ENCODE data around the gene LRP6.
"Not testable (repeated sequence)": the region's sequence is repeated elsewhere in the genome, so short reads cannot be mapped to it uniquely, and the experiment has no call there.

Gene LRP6

DNA sequence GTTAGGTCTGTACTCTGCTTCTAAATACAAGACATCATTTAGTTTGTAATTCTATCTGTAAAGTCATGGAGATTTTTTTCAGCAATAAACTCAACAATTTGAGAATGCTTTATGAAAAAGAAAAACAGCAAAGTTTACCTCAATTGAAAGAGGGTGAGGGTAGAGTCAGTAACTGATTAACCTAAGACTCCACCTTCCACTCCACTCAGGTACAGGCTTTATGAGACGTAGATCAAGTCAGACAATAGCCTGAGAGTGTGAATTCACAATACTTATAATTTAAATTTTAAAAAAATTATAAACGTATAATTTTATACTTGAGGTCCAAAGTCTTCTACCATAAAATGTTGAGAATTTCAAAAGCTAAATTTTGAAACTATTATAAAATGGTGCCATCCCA lies 150.2 kb downstream of the LRP6 start:
- no peak for DNase-seq (ENCODE audit: low read depth)

DNA sequence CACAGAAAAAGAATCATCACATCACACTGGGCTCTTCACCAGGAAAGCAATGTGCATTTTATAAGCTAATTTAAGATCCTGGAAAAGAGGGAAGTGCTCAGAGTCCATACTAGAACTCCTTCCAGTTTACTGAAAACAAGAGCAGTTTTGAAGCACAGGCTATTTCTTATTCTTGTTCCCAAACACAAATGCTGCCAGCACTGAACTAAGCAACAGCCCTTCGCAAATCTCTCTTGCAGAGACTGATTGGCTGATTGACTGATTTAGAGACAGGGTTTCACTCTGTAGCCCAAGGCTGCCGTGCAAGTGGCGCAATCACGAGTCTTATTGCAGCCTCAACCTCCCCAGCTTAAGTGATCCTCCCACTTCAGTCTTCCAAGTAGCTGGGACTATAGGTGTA lies 151.3 kb downstream of the LRP6 start:
- no peak for DNase-seq (ENCODE audit: low read depth)

- not testable (repeated sequence) for DNase-seq (ENCODE audit: low read depth)
Measured at GRCh38 chr12:12110923-12111555, 155.8 kb downstream of the LRP6 start.

DNA sequence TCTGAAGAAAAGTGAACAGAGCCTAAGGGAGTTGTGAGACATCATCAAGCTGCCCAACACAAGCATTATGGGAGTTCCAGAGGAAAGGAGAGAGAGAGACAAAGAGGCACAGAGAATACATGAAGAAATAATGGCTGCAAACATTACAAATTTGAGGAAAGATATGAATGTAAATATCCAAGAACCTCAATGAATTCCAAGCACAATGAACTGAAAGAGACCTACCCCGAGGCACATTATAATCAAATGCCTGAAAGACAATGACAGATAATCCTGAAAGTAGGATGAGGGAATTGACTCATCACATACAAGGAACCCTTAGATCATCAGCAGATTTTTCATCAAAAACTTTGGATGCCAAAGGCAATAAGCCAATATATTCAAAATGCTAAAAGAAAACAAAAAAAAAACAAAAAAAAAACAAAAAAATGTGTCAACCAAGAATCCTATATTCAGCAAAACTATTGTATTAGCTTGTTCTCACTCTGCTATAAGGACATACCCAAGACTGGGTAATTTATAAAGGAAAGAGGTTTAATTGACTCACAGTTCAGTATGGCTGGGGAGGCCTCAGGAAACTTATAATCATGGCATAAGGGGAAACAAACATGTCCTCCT lies 158.3 kb downstream of the LRP6 start:
- no peak for DNase-seq (ENCODE audit: low read depth)

DNA sequence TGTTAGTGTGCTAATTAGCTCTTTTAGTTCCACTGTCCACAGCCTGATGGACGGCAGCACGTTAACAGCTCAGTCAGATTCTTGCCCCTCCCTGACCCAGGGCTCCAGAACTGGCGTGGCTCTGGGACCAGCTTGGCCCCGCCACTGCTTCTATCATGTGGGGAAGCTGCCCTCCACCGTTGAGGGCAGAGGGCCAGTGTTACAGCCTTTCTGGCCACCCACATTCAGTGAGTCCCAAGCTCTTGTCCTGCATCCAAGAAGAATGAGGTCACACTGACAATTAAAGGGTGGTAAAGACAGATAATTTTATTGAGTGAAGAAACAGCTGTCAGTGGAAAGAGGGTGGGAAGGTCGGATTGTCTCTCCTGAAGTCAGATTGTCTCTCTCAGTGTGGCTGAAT lies 159.2 kb downstream of the LRP6 start:
- DNase-seq (ENCODE audit: low read depth) = no peak

DNA sequence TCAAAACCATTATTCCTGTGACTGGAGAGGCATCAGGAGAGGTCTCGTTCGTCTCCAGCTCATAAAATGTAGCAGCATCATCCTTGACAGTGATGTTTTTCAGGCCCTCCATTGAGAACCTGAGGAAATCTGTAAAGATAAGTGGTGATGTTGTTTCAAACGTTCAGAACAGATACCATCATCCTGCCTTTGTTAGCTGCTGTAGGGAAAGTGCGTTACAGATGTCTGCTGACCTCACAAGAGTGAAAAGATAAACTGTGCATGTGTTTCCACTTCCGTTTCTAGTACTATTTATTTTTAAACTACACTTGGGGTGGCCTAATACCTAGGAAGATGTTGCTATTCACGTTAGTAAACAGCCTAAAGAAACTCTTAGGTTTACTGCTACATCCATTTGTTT lies 167.7 kb downstream of the LRP6 start:
- DNase-seq (ENCODE audit: low read depth) = no peak

GRCh38 chr12:12098691-12099015 lies 168.2 kb downstream of the LRP6 start:
- DNase-seq (ENCODE audit: low read depth) = no peak

DNA sequence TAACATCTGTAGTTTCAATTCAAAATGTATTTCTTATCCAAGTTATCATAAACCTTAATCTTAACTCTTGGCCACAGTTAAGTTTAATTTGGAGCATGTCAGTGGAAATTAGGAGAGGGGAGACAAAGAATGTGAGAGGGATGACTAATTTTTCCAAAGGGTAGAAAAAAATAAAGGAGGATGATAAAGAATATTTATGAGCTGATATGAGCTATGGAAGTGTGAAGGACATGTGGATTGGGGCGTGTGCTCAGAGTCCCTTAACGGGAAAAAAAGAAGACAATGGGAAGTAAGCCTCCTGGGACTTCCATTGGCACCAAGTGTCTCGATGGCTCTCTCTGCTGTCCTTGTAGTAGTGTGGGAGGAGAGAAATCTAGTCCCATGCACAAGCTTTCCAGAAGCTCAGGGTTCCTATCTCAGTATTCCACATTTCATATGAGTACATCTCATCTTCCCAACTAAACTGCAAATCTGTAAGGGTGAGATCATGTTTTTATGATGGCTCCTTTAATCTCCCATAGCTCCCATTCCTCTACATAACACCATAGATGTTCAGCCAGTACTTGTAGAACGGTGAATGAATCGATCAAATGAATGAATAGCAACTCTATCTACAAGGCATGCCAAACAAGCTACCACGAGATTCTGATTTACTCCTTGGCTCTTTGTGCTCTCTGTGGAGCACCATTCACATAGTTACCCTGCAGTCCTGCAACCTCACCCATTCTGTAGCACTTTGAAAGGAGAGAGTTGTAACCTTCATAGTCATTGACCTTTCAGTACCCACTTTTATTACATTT lies 168.8 kb downstream of the LRP6 start:
- no peak for DNase-seq (ENCODE audit: low read depth)

DNA sequence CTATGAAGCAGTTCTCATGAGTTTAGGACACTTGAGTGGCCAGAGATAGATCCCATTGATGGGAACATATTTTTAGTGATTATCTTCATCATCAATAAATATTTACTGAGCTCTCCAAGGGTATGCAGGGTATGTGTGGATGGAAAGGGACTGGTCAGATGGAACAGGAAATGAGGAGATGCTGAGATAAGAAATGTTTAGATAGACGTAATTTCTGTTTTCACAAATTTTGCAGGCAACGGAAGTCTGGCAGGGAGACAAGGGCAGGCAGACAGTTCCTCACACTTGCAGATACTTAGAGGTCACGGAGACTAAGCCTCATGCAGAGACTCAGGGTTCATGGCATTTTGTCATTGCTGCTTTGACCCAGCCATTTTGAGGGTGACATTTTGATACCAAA lies 171.8 kb downstream of the LRP6 start:
- no peak for DNase-seq (ENCODE audit: low read depth)

DNA sequence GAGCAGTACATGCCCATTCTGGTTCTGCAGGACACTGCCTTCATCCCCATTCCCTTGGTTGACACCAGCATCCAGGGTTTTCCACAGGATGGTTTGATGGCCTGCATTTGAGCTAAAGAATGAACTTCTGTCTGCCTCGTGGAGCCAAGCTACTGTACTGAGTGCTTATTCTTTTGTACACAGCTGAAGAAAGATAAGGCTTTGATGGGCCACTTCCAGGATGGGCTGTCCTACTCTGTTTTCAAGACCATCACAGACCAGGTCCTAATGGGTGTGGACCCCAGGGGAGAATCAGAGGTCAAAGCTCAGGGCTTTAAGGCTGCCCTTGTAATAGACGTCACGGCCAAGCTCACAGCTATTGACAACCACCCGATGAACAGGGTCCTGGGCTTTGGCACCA lies 172.4 kb downstream of the LRP6 start:
- DNase-seq (ENCODE audit: low read depth) = no peak

DNA sequence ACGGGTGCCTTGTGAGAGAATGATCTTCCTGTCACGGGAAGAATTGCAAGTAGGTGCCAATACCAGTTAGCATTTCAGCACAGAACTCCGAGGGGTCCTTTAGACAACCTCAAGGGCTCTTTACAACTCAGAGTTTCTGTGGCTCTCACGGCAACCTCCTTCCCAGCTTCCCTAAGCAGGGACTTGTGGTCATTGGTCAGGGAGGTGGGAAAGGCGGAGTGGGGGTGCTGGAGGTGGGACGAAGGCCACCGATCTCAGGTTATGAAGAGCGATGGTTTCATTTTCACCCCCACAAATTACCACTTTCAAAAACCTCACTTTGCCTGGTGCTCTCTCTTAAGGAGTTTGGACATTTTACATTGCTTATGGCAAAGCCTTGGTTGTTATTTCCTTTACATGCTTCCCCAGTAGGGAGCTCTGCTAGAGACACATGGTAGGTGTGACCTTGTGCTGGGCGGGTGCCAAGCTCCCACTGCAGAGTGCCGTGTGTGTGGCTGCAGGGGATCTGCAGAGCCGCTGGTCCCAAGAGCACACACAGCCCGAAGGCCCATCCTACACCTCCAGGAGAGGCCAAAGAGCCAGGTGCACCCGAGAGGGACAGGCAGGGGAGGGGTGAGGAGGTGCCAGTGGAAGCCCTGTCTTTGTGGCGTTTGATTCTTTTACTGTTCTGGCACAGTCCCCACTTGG lies 174.7 kb downstream of the LRP6 start:
- DNase-seq (ENCODE audit: low read depth) = no peak

DNA sequence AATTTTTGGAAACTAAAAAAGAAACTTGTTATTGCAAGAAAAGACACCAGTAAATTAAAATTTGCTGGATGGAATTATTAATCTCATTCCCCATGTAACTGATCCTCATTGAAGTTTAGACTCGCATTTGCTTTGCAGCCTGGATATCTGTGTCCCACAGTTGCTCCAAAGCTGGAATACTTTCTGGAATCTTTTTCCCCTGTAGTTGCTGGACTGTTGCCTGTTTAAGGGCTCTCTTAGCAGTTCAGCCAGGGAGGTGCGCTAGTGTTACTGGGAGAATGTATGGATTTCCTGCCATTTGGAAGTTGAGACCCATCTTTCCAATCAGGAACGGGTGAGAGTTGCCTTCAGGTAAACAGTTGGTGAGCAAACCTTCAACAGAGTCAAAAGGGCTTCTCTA lies 175.8 kb downstream of the LRP6 start:
- no peak for DNase-seq (ENCODE audit: low read depth)

- DNase-seq (ENCODE audit: low read depth) = no peak
Measured at GRCh38 chr12:12088761-12089160, 178.1 kb downstream of the LRP6 start.

DNA sequence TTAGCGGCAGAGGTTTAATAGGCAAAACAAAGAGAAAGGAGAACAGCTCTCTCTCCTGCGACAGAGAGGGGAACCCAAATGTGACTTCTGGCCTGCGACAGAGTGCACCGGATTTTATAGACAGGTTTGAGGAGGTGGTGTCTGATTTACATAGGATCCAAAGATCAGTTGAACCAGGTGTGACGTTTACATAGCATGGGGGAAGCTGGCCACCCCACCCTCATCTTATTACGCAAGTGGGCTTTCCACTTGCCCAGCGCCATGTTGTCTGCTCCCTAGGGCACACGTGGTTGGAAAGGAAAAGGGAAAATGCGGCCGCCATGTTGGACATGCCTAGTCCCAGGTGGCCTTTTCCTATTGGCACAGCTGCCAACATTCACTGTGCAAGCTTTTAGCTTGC lies 178.7 kb downstream of the LRP6 start:
- DNase-seq (ENCODE audit: low read depth) = no peak

GRCh38 chr12:12087693-12088034 lies 179.2 kb downstream of the LRP6 start:
- no peak for DNase-seq (ENCODE audit: low read depth)

DNA sequence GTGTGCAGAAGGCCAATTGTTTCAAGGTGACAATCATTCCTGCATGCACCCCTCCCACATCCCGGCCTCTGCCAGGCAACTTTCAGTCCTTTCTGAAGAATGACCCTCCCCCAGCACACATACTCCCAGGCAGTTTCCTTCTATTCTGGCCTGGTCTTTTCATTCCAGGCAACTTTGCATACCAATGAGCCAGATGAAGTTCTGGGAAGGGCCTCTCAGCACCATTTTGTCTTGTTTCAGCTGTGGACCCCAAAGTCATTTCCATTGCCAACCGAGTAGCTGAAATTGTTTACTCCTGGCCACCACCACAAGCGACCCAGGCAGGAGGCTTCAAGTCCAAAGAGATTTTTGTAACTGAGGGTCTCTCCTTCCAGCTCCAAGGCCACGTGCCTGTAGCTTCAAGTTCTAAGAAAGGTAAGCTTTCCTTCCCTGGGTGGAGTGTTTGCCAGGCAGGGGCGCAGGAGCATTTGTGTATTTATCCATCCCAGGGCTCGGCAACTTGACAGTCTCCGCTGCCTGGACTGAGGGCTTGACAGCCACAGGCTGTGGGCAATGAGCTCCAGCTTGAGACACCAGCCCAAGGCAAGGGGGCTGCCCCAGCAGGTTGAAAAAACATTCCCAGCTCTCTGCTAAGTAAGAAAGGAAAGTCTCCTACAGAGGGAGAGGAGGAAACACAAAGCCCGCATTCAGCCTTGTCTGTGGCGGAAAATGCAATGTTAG lies 179.7 kb downstream of the LRP6 start:
- DNase-seq (ENCODE audit: low read depth) = no peak

- no peak for DNase-seq (ENCODE audit: low read depth)
Measured at GRCh38 chr12:12086362-12086761, 180.5 kb downstream of the LRP6 start.

DNA sequence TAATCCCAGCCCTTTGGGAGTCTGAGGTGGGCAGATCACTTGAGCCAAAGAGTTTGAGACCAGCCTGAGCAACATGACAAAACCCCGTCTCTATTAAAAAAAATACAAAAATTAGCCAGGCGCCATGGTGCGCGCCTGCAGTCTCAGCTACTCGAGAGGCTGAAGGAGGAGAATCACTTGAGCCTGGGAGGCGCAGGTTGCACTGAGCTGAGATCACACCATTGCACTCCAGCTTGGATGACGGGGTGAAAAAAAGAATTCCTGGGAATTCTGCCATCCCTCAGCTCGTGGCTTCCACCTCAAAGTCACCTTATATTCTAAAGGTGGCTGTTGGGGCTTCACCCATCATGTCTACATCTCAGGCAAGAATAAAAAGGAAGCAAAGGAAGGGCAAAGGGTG lies 183.2 kb downstream of the LRP6 start:
- no peak for DNase-seq (ENCODE audit: low read depth)

DNA sequence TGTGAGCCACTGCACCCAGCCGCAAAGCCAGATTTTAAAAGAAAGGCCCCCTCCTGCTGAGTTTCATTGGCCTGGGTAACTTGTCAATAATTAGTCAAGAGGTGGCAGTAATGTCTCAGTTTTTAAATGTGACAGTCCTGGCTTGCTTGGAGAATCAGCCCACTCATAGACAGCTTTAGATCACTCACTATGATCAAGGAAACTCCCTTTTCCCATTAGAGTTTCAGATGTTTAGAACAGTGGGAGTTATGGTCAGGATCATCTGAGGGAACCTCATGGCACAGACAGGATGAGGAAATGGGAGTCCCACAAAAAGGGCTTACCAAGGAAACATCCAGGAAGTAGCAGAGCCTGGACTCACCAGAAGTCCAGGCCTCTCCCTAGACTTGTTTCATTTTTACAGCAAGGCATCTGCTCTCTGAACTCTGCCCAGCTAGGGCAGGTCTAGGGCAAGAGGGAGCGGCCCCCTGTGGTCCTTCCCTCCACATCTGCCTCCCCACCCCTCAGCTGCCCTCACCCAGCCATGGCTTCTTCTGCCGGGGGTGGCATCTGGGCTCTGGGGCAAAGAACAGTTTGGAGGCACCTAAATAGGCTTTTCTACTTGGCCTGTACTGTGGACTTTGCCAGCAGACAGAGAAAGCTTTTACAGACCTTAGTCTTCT lies 184.9 kb downstream of the LRP6 start:
- peak; percentile 39 for DNase-seq (ENCODE audit: low read depth)

DNA sequence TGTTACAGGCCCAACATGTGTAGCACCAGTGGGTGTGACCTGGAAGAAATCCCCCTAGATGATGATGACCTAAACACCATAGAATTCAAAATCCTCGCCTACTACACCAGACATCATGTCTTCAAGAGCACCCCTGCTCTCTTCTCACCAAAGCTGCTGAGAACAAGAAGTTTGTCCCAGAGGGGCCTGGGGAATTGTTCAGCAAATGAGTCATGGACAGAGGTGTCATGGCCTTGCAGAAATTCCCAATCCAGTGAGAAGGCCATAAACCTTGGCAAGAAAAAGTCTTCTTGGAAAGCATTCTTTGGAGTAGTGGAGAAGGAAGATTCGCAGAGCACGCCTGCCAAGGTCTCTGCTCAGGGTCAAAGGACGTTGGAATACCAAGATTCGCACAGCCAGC lies 187.6 kb downstream of the LRP6 start:
- DNase-seq (ENCODE audit: low read depth) = no peak

GRCh38 chr12:12072064-12072760 lies 194.6 kb downstream of the LRP6 start:
- no peak for DNase-seq (ENCODE audit: low read depth)

Measured in fibroblast of the conjunctiva (primary cell).